ENCODE measurements around the gene BAMBI. TPM values are rescaled to one million over a fixed set of nuclear protein-coding genes. Genes with fewer than 3 reads are reported as not detected.

BAMBI gene
- total RNA-seq, 1 donor from 2014 or later = 16.0 TPM

GRCh38 chr10:28681928-28682750, 4.8 kb downstream of the BAMBI start:
- no peak for DNase-seq (ENCODE audit: low read depth)
- TF ChIP-seq CTCF (conservative IDR thresholded peaks at IDR 0.05; ENCODE audit: low read depth, low read length) = no peak
- H3K4me3 ChIP-seq (ENCODE audit: low read depth, low read length) = no peak overlapping the region

- H3K4me3 ChIP-seq (ENCODE audit: low read depth, low read length) = no peak overlapping the region
- DNase-seq (ENCODE audit: low read depth) = no peak
- no peak for TF ChIP-seq CTCF (conservative IDR thresholded peaks at IDR 0.05; ENCODE audit: low read depth, low read length)
Observed at GRCh38 chr10:28684157-28684985, 7.0 kb downstream of the BAMBI start.

- no peak for DNase-seq (ENCODE audit: low read depth)
- no peak for TF ChIP-seq CTCF (conservative IDR thresholded peaks at IDR 0.05; ENCODE audit: low read depth, low read length)
- H3K4me3 ChIP-seq (ENCODE audit: low read depth, low read length) = no peak overlapping the region
Observed at GRCh38 chr10:28684986-28685580, 7.8 kb downstream of the BAMBI start.

- no peak for TF ChIP-seq CTCF (conservative IDR thresholded peaks at IDR 0.05; ENCODE audit: low read depth, low read length)
- H3K4me3 ChIP-seq (ENCODE audit: low read depth, low read length) = no peak overlapping the region
- no peak for DNase-seq (ENCODE audit: low read depth)
Observed at GRCh38 chr10:28685717-28686116, 8.4 kb downstream of the BAMBI start.

- TF ChIP-seq CTCF (conservative IDR thresholded peaks at IDR 0.05; ENCODE audit: low read depth, low read length) = no peak
- DNase-seq (ENCODE audit: low read depth) = no peak
Observed at GRCh38 chr10:28686835-28687682, 9.7 kb downstream of the BAMBI start.

GRCh38 chr10:28687683-28688001, 10.3 kb downstream of the BAMBI start:
- no peak overlapping the region for H3K4me3 ChIP-seq (ENCODE audit: low read depth, low read length)
- no peak for TF ChIP-seq CTCF (conservative IDR thresholded peaks at IDR 0.05; ENCODE audit: low read depth, low read length)
- no peak for DNase-seq (ENCODE audit: low read depth)

More at GRCh38 chr10:28686835-28687682, 9.7 kb downstream of the BAMBI start:
- no peak overlapping the region for H3K4me3 ChIP-seq (ENCODE audit: low read depth, low read length)
